CD14-positive monocyte (primary cell): Measurements from ENCODE around the gene STK38. TPM values are rescaled to one million over a fixed set of nuclear protein-coding genes. Genes with fewer than 3 reads are reported as not detected.

Experiments used
- DNase-seq, 3 donors: peaks; one replicate each; pipeline ENCODE4 v3.0.0-alpha.2; 2011 to 2022
- H2AFZ ChIP-seq: 2 replicates; pipeline ENCODE4 v1.6.0; 2012; ENCODE audit warnings: mild to moderate bottlenecking, low read depth, low read length, inconsistent platforms; ENCODE audit not compliant: insufficient read depth, poor library complexity, severe bottlenecking
- H3K27ac ChIP-seq, 2 donors: 1 replicate in 1 of 2; 2 replicates in 1 of 2; pipeline ENCODE4 v1.5.1; 2012 to 2013; ENCODE audit warnings: low read length in 2 of 2, control low read depth in 1 of 2, inconsistent platforms in 1 of 2, low read depth in 1 of 2, mild to moderate bottlenecking in 1 of 2
- H3K27me3 ChIP-seq, 2 donors: one replicate each; pipeline versions ENCODE4 v1.6.0 to v1.6.1; 2011 to 2013; ENCODE audit warnings: low read length in 2 of 2; ENCODE audit not compliant: control insufficient read depth in 2 of 2, insufficient read depth in 2 of 2
- H3K36me3 ChIP-seq, 2 donors: replicated peaks in 1 of 2; 1 replicate in 1 of 2; 2 replicates in 1 of 2; pipeline versions ENCODE4 v1.5.1 to v1.6.1; 2012 to 2013; ENCODE audit warnings: low read length in 2 of 2, control low read depth in 1 of 2, inconsistent platforms in 1 of 2, mild to moderate bottlenecking in 1 of 2; ENCODE audit not compliant: insufficient read depth in 2 of 2, control insufficient read depth in 1 of 2
- H3K4me1 ChIP-seq, 2 donors: 1 replicate in 1 of 2; 2 replicates in 1 of 2; pipeline versions ENCODE4 v1.5.1 to v1.6.1; 2012 to 2013; ENCODE audit warnings: low read length in 2 of 2, control low read depth in 1 of 2, inconsistent platforms in 1 of 2, mild to moderate bottlenecking in 1 of 2, moderate library complexity in 1 of 2; ENCODE audit not compliant: insufficient read depth in 2 of 2, control insufficient read depth in 1 of 2
- H3K4me2 ChIP-seq: replicated peaks from 2 replicates; pipeline ENCODE3; 2012; ENCODE audit warnings: low read length, moderate library complexity, mild to moderate bottlenecking; ENCODE audit not compliant: poor library complexity, severe bottlenecking; ENCODE audit errors: extremely low read depth
- H3K4me3 ChIP-seq, 3 experiments: fragments of 200-600 bp in 1 of 3; sonication (generic) in 1 of 3; replicated peaks in 1 of 3; 1 replicate in 2 of 3; 2 replicates in 1 of 3; pipeline ENCODE4 v1.5.1; 2011 to 2013; ENCODE audit warnings: low read length in 3 of 3, mild to moderate bottlenecking in 3 of 3, control low read depth in 2 of 3, low read depth in 2 of 3, inconsistent platforms in 1 of 3, moderate library complexity in 1 of 3
- H3K79me2 ChIP-seq: 2 replicates; pipeline ENCODE4 v1.6.0; 2012; ENCODE audit warnings: mild to moderate bottlenecking, control low read depth, inconsistent platforms, low read length, moderate library complexity; ENCODE audit not compliant: insufficient read depth
- H3K9ac ChIP-seq: 2 replicates; pipeline ENCODE4 v1.6.0; 2017; ENCODE audit warnings: low read length, mild to moderate bottlenecking; ENCODE audit not compliant: insufficient read depth, poor library complexity, severe bottlenecking
- H3K9me3 ChIP-seq, 2 donors: replicated peaks in 1 of 2; 1 replicate in 1 of 2; 2 replicates in 1 of 2; pipeline versions ENCODE4 v1.5.1 to v1.6.1; 2012 to 2013; ENCODE audit warnings: low read length in 2 of 2, control low read depth in 1 of 2; ENCODE audit not compliant: control insufficient read depth in 1 of 2, insufficient read depth in 1 of 2
- H4K20me1 ChIP-seq: 2 replicates; pipeline ENCODE4 v1.6.0; 2012; ENCODE audit warnings: mild to moderate bottlenecking, low read length, control low read depth, moderate library complexity; ENCODE audit not compliant: insufficient read depth
- H3K27ac Mint-ChIP-seq, 7 donors: one replicate each; pipeline ENCODE4 v1.8.0; 2020; ENCODE audit warnings: mild to moderate bottlenecking in 7 of 7, mixed read lengths in 7 of 7, moderate library complexity in 6 of 7, inconsistent platforms in 2 of 7
- H3K27me3 Mint-ChIP-seq, 3 donors: one replicate each; pipeline ENCODE4 v1.8.0; 2021 to 2022; ENCODE audit warnings: low read depth in 3 of 3, mild to moderate bottlenecking in 3 of 3, mixed read lengths in 3 of 3, moderate library complexity in 3 of 3, inconsistent platforms in 1 of 3
- H3K36me3 Mint-ChIP-seq, 2 donors: one replicate each; pipeline ENCODE4 v1.8.0; 2020; ENCODE audit warnings: mixed read lengths in 2 of 2, inconsistent platforms in 1 of 2, mild to moderate bottlenecking in 1 of 2
- H3K4me1 Mint-ChIP-seq: one replicate; pipeline ENCODE4 v1.8.0; 2020; ENCODE audit warnings: mild to moderate bottlenecking, mixed read lengths
- H3K4me3 Mint-ChIP-seq, 2 donors: one replicate each; pipeline ENCODE4 v1.8.0; 2020; ENCODE audit warnings: mild to moderate bottlenecking in 2 of 2, mixed read lengths in 2 of 2, moderate library complexity in 1 of 2
- H3K9me3 Mint-ChIP-seq, 7 donors: one replicate each; pipeline ENCODE4 v1.8.0; 2020 to 2022; ENCODE audit warnings: mixed read lengths in 7 of 7, mild to moderate bottlenecking in 6 of 7, moderate library complexity in 6 of 7, inconsistent platforms in 2 of 7
- CTCF ChIP-seq: fragments of 200-600 bp; IDR thresholded peaks from one replicate; pipeline ENCODE4 v1.8.0; 2022; ENCODE audit warnings: antibody characterized with exemption, mild to moderate bottlenecking
- WGBS: methylation state at CpG from one replicate; pipeline ENCODE4 v1.1.5; 2013; ENCODE audit warnings: missing lambda C conversion rate; ENCODE audit not compliant: insufficient coverage; 5-methylcytosine and 5-hydroxymethylcytosine counted together
- intact Hi-C, 2 donors: fragments of 100-400 bp; cut with micrococcal nuclease; formaldehyde crosslinking; loops; one replicate each; pipeline versions ENCODE4 v1.15.0 to v1.15.1; 2023
- polyA plus RNA-seq, 3 donors: library from polyadenylated mRNA; depleted of rRNA in 1 of 3; unstranded in 2 of 3; stranded (reverse) in 1 of 3; fragments of 300-500 nt in 2 of 3; fragments of >200 nt in 1 of 3; fragmentation: Illumina TruSeq in 2 of 3; gene quantifications; 1 replicate in 2 of 3; 2 replicates in 1 of 3; pipeline ENCODE4 v1.2.3, GENCODE V29; 2012 to 2021

The STK38 gene
- polyA plus RNA-seq, 3 donors = 57.1 to 95.7 (median 58.4) TPM

- Mint-ChIP-seq H3K36me3 (peaks cover 20 to 26% of the 10 kb centered on the region in 2 donors), H3K9me3 (no peaks in the 10 kb centered on the region), H3K4me1 (peaks cover 33% of the 10 kb centered on the region), H3K27ac (peak overlapping the region; percentile 99 to 100 (median 100)), H3K4me3 (peak overlapping the region; percentile 93 to 94), H3K27me3 (peaks cover 0 to 7% (median 2%) of the 10 kb centered on the region in 3 donors)
- no peaks in the 10 kb centered on the region for H3K27me3 ChIP-seq
- peaks cover 56% of the 10 kb centered on the region for H3K79me2 ChIP-seq
- no peaks in the 10 kb centered on the region for H3K9me3 ChIP-seq
- peak overlapping the region; percentile 93 for H3K9ac ChIP-seq
- intact Hi-C loops = loop anchor here (2.0 to 10.0 kb wide), 3 partner anchors 46 to 149 kb away; partner anchors contain the start of genes STK38 (in 2 of the 2), KCTD20 (in 1 of the 2) and PXT1 (in 1 of the 2)
- H2AFZ ChIP-seq = peak overlapping the region; percentile 80
- peak; percentile 60 to 70 (median 62) for DNase-seq
- peaks cover 36 to 41% of the 10 kb centered on the region in 2 donors for H3K4me1 ChIP-seq
- TF ChIP-seq CTCF = no peak
- H3K4me2 ChIP-seq = peak overlapping the region; percentile 74
- peaks cover 21% of the 10 kb centered on the region in 2 donors for H3K36me3 ChIP-seq
- H4K20me1 ChIP-seq = peaks cover 42% of the 10 kb centered on the region
- H3K4me3 ChIP-seq = peak overlapping the region; percentile 44 to 99 (median 96)
- 1% methylated on average over 12 of the region's 15 CpGs for WGBS
- H3K27ac ChIP-seq = peak overlapping the region; percentile 95 to 96
Observed at GRCh38 chr6:36593569-36594028, 46.3 kb upstream of the STK38 start.

GRCh38 chr6:36592221-36592655 is 45.0 kb upstream of the STK38 start:
- H3K36me3 ChIP-seq = peaks cover 7% of the 10 kb centered on the region in 2 donors
- H3K27ac Mint-ChIP-seq = peak overlapping the region in 5 of 7 donors; percentile 49 to 100 (median 87)
- H3K9me3 ChIP-seq = no peaks in the 10 kb centered on the region
- H3K9ac ChIP-seq = no peak overlapping the region
- TF ChIP-seq CTCF = no peak
- peaks cover 0 to 7% (median 0%) of the 10 kb centered on the region in 3 donors for H3K27me3 Mint-ChIP-seq
- H3K79me2 ChIP-seq = peaks cover 42% of the 10 kb centered on the region
- H3K4me1 Mint-ChIP-seq = peaks cover 20% of the 10 kb centered on the region
- no peak overlapping the region for H3K4me3 ChIP-seq
- H3K9me3 Mint-ChIP-seq = no peaks in the 10 kb centered on the region
- H3K4me3 Mint-ChIP-seq = peak overlapping the region in 1 of 2 donors; percentile 27
- no peak overlapping the region for H3K27ac ChIP-seq
- H3K27me3 ChIP-seq = no peaks in the 10 kb centered on the region
- no peak overlapping the region for H2AFZ ChIP-seq
- DNase-seq = no peak
- peaks cover 7 to 13% of the 10 kb centered on the region in 2 donors for H3K36me3 Mint-ChIP-seq
- intact Hi-C loops = loop anchor here (5.0 to 10.0 kb wide), 2 partner anchors 45 to 147 kb away; partner anchors contain the start of genes KCTD20 (in 1 of the 2), PXT1 (in 1 of the 2) and STK38 (in 1 of the 2)
- 17% methylated on average over 1 of the region's 12 CpGs for WGBS
- peaks cover 28% of the 10 kb centered on the region for H4K20me1 ChIP-seq
- peaks cover 24 to 30% of the 10 kb centered on the region in 2 donors for H3K4me1 ChIP-seq
- no peak overlapping the region for H3K4me2 ChIP-seq
